Measurements from ENCODE around the gene ZMYM2.
"Not testable (repeated sequence)": the region's sequence is repeated elsewhere in the genome, so short reads cannot be mapped to it uniquely, and the experiment has no call there.

- not testable (repeated sequence) for TF ChIP-seq POLR2AphosphoS5, CTCF, EP300 (IDR thresholded peaks at IDR 0.05)
Measured at GRCh38 chr13:19974498-19975009, 16.0 kb downstream of the ZMYM2 start.

All from gastroesophageal sphincter (tissue), 3 donors.